IgD-negative memory B cell (primary cell): ENCODE measurements around the gene FCGR3A. TPM values are rescaled to one million over a fixed set of nuclear protein-coding genes. Genes with fewer than 3 reads are reported as not detected.
"Not testable (repeated sequence)": the region's sequence is repeated elsewhere in the genome, so short reads cannot be mapped to it uniquely, and the experiment has no call there.

Experiments
- H3K27ac Mint-ChIP-seq, 3 donors: one replicate each; pipeline ENCODE4 v1.8.0; 2020 to 2022; ENCODE audit warnings: mild to moderate bottlenecking in 3 of 3, mixed read lengths in 3 of 3, moderate library complexity in 1 of 3
- H3K27me3 Mint-ChIP-seq: one replicate; pipeline ENCODE4 v1.8.0; 2021; ENCODE audit warnings: mixed read lengths
- H3K36me3 Mint-ChIP-seq: one replicate; pipeline ENCODE4 v1.8.0; 2020; ENCODE audit warnings: mild to moderate bottlenecking, mixed read lengths
- H3K4me1 Mint-ChIP-seq, 3 donors: one replicate each; pipeline ENCODE4 v1.8.0; 2020 to 2022; ENCODE audit warnings: mixed read lengths in 3 of 3, mild to moderate bottlenecking in 1 of 3
- H3K4me3 Mint-ChIP-seq, 4 donors: one replicate each; pipeline ENCODE4 v1.8.0; 2020 to 2022; ENCODE audit warnings: mild to moderate bottlenecking in 4 of 4, mixed read lengths in 4 of 4, moderate library complexity in 3 of 4
- H3K9me3 Mint-ChIP-seq, 3 donors: one replicate each; pipeline ENCODE4 v1.8.0; 2020 to 2021; ENCODE audit warnings: mixed read lengths in 3 of 3, mild to moderate bottlenecking in 1 of 3
- polyA plus RNA-seq: library from polyadenylated mRNA; unstranded; fragments of 300-500 nt; fragmentation: Illumina TruSeq; gene quantifications from one replicate; pipeline ENCODE4 v1.2.3, GENCODE V29; 2021

The FCGR3A gene
- polyA plus RNA-seq, 1 donor from 2014 or later = 4.4 TPM

DNA sequence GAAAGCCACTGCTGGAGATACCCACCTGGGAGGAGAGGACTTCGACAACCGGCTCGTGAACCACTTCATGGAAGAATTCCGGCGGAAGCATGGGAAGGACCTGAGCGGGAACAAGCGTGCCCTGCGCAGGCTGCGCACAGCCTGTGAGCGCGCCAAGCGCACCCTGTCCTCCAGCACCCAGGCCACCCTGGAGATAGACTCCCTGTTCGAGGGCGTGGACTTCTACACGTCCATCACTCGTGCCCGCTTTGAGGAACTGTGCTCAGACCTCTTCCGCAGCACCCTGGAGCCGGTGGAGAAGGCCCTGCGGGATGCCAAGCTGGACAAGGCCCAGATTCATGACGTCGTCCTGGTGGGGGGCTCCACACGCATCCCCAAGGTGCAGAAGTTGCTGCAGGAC lies 24.3 kb downstream of the FCGR3A start:
- H3K4me3 Mint-ChIP-seq = peak overlapping the region in 3 of 4 donors; percentile 84 to 89 (median 89)
- not testable (repeated sequence) for H3K36me3 Mint-ChIP-seq, H3K27me3 Mint-ChIP-seq, H3K9me3 Mint-ChIP-seq
- H3K27ac Mint-ChIP-seq = peak overlapping the region in 1 of 3 donors; percentile 53
- H3K4me1 Mint-ChIP-seq = peaks cover 0 to 18% (median 0%) of the 10 kb centered on the region in 3 donors

DNA sequence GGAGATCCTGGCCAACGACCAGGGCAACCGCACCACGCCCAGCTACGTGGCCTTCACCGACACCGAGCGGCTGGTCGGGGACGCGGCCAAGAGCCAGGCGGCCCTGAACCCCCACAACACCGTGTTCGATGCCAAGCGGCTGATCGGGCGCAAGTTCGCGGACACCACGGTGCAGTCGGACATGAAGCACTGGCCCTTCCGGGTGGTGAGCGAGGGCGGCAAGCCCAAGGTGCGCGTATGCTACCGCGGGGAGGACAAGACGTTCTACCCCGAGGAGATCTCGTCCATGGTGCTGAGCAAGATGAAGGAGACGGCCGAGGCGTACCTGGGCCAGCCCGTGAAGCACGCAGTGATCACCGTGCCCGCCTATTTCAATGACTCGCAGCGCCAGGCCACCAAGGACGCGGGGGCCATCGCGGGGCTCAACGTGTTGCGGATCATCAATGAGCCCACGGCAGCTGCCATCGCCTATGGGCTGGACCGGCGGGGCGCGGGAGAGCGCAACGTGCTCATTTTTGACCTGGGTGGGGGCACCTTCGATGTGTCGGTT lies 24.8 kb downstream of the FCGR3A start:
- not testable (repeated sequence) for H3K36me3 Mint-ChIP-seq, H3K27me3 Mint-ChIP-seq, H3K9me3 Mint-ChIP-seq
- peak overlapping the region; percentile 66 to 98 (median 89) for H3K4me3 Mint-ChIP-seq
- H3K4me1 Mint-ChIP-seq = peaks cover 0 to 13% (median 1%) of the 10 kb centered on the region in 3 donors
- peak overlapping the region in 1 of 3 donors; percentile 53 for H3K27ac Mint-ChIP-seq

DNA sequence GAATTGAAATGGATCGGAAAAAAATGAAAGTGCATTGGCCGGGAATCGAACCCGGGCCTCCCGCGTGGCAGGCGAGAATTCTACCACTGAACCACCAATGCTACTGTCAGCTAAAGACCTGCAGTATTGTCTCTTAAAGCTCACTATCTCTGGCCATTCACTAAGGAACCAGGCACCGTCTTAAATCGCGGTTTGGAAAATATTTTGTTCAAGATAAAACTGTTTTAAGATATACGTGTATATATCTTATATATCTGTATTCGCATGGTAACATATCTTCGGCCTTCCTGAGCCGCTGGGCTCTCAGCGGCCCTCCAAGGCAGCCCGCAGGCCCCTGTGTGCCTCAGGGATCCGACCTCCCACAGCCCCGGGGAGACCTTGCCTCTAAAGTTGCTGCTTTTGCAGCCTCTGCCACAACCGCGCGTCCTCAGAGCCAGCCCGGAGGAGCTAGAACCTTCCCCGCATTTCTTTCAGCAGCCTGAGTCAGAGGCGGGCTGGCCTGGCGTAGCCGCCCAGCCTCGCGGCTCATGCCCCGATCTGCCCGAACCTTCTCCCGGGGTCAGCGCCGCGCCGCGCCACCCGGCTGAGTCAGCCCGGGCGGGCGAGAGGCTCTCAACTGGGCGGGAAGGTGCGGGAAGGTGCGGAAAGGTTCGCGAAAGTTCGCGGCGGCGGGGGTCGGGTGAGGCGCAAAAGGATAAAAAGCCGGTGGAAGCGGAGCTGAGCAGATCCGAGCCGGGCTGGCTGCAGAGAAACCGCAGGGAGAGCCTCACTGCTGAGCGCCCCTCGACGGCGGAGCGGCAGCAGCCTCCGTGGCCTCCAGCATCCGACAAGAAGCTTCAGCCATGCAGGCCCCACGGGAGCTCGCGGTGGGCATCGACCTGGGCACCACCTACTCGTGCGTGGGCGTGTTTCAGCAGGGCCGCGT lies 25.5 kb downstream of the FCGR3A start, which contains the start of gene HSPA6:
Gene HSPA6, plus strand, starts transcription at position 724 of the 925 bp plus-strand sequence. Its CDS starts 119 bp downstream, at position 843.
- not testable (repeated sequence) for H3K36me3 Mint-ChIP-seq, H3K9me3 Mint-ChIP-seq, H3K27me3 Mint-ChIP-seq
- Mint-ChIP-seq H3K4me1 (peaks cover 0 to 12% (median 1%) of the 10 kb centered on the region in 3 donors), H3K4me3 (peak within 1 kb of the TSS; percentile 89 to 98 (median 94)), H3K27ac (peak within 1 kb of the TSS; percentile 98 to 100 (median 99))

DNA sequence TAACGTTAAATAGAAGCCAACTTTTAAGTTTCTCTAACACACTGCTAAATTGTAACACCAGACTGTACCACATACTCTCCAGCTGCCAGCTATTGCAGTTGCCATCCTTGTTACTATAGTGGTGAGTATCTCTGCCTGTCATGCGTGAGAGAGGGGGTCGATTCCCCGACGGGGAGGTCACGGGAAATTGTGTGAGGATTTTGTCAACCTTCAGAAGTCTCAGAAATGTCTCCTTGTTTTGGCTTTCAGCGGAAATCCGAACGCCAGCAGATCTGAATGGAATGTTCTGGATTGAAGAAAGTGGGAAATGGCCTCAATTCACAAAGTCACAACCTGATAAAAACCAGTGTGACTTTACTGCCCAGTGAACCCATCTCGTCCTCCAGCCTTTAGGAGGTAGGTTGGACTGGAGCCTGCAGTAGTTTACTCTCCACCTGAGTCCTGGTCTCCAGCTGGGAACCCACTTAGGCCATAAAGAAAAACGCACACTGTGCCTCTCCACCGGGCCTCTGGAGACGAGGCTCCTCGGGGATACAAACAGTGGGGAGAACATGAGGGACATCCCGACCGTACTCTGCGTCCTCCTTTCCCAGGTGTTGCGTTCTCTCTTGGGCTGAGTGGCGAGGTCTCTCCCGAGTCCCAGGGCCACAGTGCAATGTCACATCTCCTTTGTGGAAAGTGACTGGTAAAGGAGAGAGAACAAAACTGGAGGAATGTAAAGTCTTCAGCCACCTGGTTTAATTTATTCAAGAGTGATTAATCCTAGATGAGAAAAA lies 26.4 kb downstream of the FCGR3A start:
- H3K4me1 Mint-ChIP-seq = peaks cover 0 to 12% (median 1%) of the 10 kb centered on the region in 3 donors
- H3K27ac Mint-ChIP-seq = peak overlapping the region; percentile 98 to 100 (median 99)
- H3K4me3 Mint-ChIP-seq = peak overlapping the region; percentile 89 to 98 (median 94)
- H3K27me3 Mint-ChIP-seq, H3K9me3 Mint-ChIP-seq, H3K36me3 Mint-ChIP-seq: not testable (repeated sequence)

DNA sequence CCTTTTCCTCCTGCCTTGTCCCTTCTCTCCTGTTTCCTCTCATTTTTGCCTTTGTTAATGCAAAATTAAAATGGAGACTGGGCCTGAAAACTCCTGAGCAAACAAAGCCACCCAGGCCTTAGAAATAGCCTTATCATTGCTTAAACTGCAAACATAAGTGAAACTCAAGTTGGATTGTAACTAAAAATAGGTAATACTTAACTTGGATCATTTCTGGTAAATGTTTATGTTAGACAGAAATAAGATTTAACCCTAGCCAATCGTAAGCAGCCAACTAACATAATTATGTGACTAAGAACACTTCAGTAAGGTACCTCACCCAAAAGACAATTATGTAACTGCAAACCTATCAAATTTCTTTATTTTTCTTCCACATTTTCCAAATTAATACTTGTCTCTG lies 35.7 kb downstream of the FCGR3A start:
- not testable (repeated sequence) for H3K27ac Mint-ChIP-seq, H3K9me3 Mint-ChIP-seq, H3K4me3 Mint-ChIP-seq, H3K4me1 Mint-ChIP-seq, H3K36me3 Mint-ChIP-seq, H3K27me3 Mint-ChIP-seq

DNA sequence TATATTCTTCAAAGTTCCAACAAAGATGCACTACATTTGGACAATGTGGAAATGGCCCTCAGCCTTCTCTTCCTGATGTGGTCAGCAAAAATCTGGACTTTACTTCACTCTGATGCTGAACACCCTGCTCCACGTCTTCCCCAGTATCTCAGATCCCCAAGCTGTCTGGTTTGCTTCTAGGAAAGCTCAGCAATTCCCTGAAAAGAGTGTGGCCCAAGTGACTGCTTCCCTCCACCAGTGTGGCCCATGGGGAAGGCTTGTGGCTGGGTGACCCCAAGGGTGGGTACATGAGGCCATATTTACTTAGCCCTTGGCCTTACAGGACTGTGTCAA lies 36.2 kb downstream of the FCGR3A start:
- not testable (repeated sequence) for H3K4me1 Mint-ChIP-seq, H3K36me3 Mint-ChIP-seq, H3K27me3 Mint-ChIP-seq, H3K9me3 Mint-ChIP-seq, H3K27ac Mint-ChIP-seq
- H3K4me3 Mint-ChIP-seq = peak overlapping the region in 1 of 4 donors; percentile 39

DNA sequence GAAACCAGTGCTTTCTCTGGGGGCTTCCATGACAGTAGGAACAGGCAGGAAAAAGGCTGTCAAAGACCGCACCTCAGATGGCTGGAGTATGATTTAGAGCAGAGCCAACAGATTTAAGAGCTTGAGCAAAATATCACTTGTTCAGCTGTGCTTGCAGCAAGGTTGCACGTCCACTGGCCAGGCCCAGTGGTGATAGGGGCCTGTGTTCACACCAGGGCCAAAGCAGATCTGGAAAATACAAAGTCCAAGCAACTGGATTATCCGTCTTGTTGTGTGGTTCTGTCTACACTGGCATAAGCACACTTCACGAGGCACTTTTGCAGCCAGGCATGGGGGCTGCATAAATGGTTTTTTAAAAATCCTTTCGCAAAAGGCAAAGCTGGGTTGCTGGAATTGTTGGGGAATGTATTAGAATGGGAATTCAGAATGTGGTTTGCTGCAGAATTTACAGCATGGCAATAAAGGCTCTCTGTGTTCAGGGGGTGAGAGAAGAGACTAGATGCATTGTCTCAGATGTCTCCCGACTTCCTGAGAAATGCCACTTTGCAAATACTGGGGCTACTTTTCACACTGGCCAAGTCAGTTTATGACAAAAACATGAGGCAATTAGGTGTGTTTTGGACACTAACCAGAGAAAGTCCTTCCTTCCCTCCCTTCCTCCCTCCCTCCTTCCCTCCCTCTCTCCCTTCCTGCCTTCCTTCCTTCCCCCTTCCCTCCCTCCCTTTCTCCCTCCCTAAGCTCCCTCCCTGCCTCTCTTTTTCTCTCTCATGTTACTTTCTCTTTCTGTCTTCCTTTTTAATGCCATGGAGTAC lies 36.8 kb downstream of the FCGR3A start:
- not testable (repeated sequence) for H3K4me1 Mint-ChIP-seq, H3K4me3 Mint-ChIP-seq, H3K27me3 Mint-ChIP-seq, H3K9me3 Mint-ChIP-seq, H3K36me3 Mint-ChIP-seq, H3K27ac Mint-ChIP-seq

DNA sequence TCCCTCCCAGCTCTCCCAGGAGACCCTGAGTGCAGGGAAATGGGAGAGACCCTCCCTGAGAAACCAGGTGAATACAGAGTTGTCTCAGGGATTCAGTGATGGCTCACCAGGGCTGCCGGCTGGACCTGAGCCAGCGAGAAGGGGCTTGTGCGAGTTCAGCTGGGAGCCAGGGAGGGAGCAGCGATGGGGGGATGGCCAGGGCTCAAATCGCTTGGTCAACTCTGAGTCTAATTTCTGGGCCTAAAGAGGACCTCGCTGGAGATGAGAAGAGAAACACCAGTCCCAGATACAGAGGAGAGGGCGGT lies 37.9 kb downstream of the FCGR3A start:
- Mint-ChIP-seq H3K9me3 (no peaks in the 10 kb centered on the region), H3K36me3 (peaks cover 3% of the 10 kb centered on the region), H3K27ac (peak overlapping the region in 1 of 3 donors; percentile 85), H3K4me3 (no peak overlapping the region), H3K4me1 (peaks cover 0 to 1% (median under 1%) of the 10 kb centered on the region in 3 donors), H3K27me3 (peaks cover 2% of the 10 kb centered on the region)

DNA sequence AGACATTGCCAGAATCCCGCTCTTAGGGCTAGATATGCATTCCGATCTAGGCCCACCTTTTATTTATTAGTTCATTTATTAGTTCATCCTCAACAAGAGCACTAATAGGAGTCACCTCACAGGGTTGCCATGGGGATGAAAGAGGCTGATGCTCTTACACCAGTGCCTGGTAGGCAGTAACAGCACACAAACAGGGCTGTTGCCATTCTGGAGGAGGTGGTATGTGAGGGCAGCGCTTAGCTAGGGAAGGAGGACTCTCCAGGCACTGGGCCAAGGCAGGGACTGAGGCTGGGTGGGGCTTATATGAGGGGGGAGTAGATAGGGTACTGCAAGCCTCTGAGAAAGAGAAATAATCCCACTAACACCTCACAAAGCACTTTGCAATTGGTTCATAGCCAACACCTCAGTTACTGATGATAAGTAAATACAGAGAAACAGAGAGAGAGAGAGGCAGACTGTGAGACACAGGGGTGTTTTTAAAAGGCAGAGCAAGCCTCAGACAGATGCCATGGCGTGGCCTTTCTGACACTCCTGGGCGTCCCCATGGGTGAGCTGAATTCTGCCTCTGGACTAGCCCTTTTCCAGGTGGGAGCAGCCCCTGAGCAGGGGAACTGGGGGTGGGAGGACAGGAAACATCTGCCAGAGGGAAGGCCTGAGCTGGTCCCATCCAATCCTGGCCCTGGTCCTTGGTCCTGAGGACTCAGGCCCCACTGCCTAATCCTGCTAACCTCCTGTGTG lies 38.4 kb downstream of the FCGR3A start:
- Mint-ChIP-seq H3K9me3 (no peaks in the 10 kb centered on the region), H3K36me3 (peaks cover 3% of the 10 kb centered on the region), H3K4me3 (no peak overlapping the region), H3K4me1 (peaks cover 0 to 2% (median 1%) of the 10 kb centered on the region in 3 donors), H3K27me3 (peaks cover 2% of the 10 kb centered on the region), H3K27ac (no peak overlapping the region)

DNA sequence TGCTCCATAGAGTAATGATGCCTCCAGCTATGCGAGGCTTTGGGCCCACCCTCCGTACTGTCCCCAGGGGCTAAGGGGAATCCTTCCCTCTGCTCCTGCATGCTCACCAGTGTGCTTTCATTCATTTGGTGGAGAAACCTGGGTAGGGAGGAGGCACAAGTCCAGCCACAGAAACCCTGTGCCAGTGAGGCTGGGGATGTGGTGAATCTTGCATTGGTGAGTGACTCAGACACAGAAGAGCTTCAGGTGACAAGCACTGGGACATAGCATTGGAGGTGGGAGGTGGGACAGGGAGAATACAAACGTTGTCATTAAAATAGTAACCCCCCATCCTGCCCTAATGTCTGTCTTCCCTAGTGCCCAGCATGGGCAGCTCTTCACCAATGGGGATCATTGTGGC lies 39.1 kb downstream of the FCGR3A start:
- Mint-ChIP-seq H3K9me3 (no peaks in the 10 kb centered on the region), H3K27me3 (peaks cover 2% of the 10 kb centered on the region), H3K4me1 (peaks cover under 1 to 4% (median 2%) of the 10 kb centered on the region in 3 donors), H3K4me3 (no peak overlapping the region), H3K36me3 (peaks cover 3% of the 10 kb centered on the region), H3K27ac (no peak overlapping the region)

DNA sequence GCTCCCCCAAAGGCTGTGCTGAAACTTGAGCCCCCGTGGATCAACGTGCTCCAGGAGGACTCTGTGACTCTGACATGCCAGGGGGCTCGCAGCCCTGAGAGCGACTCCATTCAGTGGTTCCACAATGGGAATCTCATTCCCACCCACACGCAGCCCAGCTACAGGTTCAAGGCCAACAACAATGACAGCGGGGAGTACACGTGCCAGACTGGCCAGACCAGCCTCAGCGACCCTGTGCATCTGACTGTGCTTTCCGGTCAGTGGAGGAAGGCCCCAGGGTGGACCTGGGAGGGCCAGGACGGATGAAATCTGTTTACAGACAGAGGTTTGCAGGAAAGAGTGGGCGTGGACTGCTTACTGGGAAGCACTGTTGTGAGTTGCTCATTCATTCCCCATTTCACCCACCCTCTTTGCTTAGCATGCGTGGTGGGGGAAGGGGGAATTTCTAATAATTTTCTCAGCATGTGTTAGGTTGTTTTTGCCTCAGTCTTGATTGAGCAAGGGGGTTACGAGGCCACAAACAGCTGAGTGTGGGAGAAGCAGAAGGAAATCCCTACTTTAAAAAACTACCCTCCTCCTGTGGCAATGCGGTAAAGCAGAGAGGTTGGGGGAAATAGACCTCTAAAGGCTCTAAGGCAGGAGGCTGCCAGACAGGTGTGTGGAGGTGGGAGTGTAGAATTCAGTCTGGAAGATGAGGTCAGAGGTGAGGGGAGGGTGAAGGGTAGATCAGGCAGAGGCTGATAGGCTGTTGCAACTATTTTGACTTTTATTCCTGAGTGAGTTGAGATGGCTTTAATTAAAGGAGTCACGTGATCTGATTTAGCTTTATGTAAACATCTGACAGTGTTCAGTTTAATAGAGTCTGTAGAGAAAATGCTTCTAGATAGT lies 43.0 kb downstream of the FCGR3A start:
- Mint-ChIP-seq H3K27ac (no peak overlapping the region), H3K27me3 (peaks cover 4% of the 10 kb centered on the region), H3K4me3 (peak overlapping the region in 1 of 4 donors; percentile 9), H3K4me1 (peaks cover 6 to 8% (median 8%) of the 10 kb centered on the region in 3 donors), H3K9me3 (no peaks in the 10 kb centered on the region), H3K36me3 (peaks cover 3% of the 10 kb centered on the region)

DNA sequence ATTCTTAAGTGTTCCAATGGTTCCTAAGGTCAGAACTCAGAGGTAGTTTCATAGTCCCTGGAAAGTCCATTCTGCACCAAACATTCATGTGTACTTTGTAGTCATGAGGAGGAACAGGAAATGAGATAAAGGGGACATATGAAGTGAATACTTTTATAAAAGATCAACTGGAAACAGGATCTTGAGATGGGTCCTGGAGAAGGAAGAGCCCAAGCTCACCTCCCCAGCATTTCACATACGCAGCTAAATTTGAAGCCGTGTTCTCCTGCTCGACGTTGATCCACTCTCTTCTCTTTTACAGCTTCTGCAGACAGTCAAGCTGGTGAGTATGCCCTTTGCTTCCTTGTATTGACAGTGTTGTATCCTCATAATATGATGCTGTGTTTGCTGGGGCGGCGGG lies 43.9 kb downstream of the FCGR3A start:
- Mint-ChIP-seq H3K27ac (no peak overlapping the region), H3K36me3 (peaks cover under 1% of the 10 kb centered on the region), H3K4me1 (peaks cover 6 to 8% (median 8%) of the 10 kb centered on the region in 3 donors), H3K27me3 (peaks cover 4% of the 10 kb centered on the region), H3K9me3 (no peaks in the 10 kb centered on the region), H3K4me3 (peak overlapping the region in 2 of 4 donors; percentile 3 to 82)

DNA sequence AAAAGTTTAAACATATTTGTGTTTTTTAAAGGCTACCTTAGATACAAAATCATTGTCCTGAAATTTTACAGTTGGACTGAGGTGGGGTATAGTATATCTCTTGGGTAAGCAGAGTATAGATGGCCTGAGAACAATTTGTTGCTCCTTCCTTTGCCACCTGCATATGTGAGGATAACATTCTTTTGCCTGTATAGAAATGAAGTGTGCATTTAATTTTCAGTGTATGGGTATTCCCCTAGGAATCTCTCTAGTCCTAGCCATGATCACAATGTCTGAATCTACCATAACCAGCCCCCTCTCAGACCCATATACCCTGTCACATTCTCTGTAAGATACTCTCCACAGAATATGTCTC lies 46.2 kb downstream of the FCGR3A start:
- no peak overlapping the region for H3K4me3 Mint-ChIP-seq

More for the DNA sequence above, 46.2 kb downstream of the FCGR3A start:
- Mint-ChIP-seq H3K9me3 (no peaks in the 10 kb centered on the region), H3K36me3 (no peaks in the 10 kb centered on the region), H3K4me1 (peaks cover 10 to 13% (median 12%) of the 10 kb centered on the region in 3 donors), H3K27me3 (peaks cover 5% of the 10 kb centered on the region), H3K27ac (no peak overlapping the region)
